CD4-positive, alpha-beta T cell treated with Interleukin-12 subunit alpha and Interleukin-12 subunit beta, for 1 hour (primary cell): ENCODE data around the gene KRI1.
A peak's percentile ranks its signal among the peaks of the same experiment; 100 is the strongest.

Experiments
- DNase-seq: peaks from one replicate; pipeline ENCODE4 v3.0.0-alpha.2; 2020

Gene KRI1

GRCh38 chr19:10516671-10517286, 49.0 kb downstream of the KRI1 start:
- no peak for DNase-seq

DNA sequence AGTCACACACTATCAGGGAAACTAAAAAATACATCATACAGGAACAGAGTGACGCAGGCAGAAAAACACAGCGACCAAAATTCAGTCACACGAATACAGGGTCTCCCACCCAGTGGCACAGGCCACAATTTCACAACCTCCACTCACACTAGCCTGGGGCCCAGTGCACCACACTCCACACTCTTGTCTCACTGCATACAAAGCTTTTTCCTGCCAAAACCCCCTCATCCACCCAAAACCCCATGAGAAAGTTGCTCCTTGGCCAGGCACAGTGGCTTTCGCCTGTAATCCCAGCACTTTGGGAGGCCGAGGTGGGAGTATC, 49.8 kb downstream of the KRI1 start:
- DNase-seq, result peak; percentile 68

DNA sequence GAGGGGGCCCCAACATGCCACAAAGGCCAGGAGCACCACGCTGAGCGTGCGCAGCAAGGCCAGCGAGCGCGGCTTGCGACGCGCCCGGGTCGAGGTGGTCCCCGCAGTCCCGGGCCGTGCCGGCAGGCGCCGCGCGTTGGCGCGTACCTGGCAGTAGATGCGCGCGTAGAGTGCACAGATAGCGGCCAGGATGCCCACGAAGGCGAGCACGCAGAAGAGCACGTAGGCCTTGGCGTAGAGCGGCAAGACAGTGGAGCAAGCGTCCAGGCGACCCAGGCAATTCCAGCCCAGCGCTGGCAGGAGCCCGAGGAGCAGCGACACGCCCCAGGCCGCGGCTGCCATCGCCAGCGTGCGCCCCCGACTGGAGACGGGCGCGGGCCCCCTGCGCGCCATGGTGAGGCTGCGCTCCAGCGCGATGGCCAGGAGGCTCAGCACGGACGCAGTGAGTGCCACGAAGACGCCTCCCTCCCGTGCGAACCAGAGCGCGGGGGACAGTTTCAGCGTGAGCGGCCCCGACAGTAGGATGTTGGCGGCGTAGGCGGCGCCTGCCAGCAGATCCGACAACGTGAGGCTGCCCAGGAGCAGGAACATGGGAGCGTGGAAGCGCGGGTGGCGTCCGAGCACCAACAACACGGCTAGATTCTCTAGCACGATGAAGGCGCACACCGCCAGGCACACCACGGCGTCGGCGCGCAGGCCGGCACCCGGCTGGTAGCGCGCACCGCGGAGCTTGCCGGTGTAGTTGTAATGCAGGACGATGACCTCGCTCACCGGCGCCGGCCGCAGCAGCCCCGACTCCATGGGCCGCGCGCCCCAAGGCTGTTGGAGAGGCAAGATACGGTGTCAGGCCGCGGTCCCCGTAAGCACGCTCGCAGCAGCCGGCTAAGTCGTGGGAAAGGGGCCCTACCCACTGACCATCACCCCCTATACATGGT, 51.3 kb downstream of the KRI1 start:
- peak; percentile 51 for DNase-seq

GRCh38 chr19:10513223-10513622, 52.6 kb downstream of the KRI1 start:
- no peak for DNase-seq

GRCh38 chr19:10510301-10510802, 55.5 kb downstream of the KRI1 start:
- peak; percentile 67 for DNase-seq

DNA sequence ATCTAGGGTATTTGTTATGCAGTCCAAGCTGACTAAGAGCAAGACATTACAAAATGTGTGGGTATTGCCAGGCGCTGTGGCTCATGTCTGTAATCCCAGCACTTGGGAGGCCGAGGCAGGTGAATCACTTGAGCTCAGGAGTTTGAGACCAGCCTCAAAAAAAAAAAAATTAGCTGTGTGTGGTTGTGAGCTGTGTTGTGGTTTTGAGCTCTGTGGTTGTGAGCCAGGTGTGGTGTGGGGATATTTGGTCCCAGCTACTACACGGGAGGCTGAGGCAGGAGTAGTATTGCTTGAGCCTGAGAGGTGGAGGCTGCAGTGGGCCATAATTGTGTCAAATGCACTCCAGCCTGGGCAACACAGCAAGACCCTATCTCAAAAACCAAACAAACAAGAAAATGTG, 57.1 kb downstream of the KRI1 start:
- no peak for DNase-seq

DNA sequence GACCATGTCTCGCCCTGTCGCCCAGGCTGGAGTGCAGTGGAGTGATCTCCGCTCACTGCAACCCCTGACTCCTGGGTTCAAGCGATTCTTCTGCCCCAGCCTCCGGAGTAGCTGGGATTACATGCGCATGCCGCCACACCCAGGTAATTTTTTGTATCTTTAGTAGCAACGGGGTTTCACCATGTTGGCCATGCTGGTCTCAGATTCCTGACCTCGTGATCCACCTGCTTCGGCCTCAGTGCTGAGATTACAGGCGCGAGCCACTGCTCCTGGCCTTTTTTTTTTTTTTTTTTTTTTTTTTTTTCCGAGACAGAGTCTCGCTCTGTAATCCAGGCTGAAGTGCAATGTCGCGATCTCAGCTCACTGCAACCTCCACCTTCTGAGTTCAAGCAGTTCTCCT, 57.8 kb downstream of the KRI1 start:
- no peak for DNase-seq

- DNase-seq, result peak; percentile 85
These were observed 60.1 kb downstream of the KRI1 start for GRCh38 chr19:10505583-10506229.
